Right renal pelvis (tissue), 4 donors: ENCODE data around the gene COMP. TPM values are rescaled to one million over a fixed set of nuclear protein-coding genes. Genes with fewer than 3 reads are reported as not detected.

Experiments used
- DNase-seq, 4 donors: peaks; one replicate each; pipeline ENCODE4 v3.0.0-alpha.2; 2013; ENCODE audit warnings: low read depth in 4 of 4, low spot score in 3 of 4, missing footprints in 1 of 4
- polyA plus RNA-seq, 4 donors: library from polyadenylated mRNA; unstranded; fragments of 120-200 nt; gene quantifications; one replicate each; pipeline ENCODE4 v1.2.1, GENCODE V29; 2013; ENCODE audit not compliant: insufficient read length in 4 of 4

COMP gene
- polyA plus RNA-seq, 4 donors: 0.07 to 0.21 (median 0.11) TPM

DNA sequence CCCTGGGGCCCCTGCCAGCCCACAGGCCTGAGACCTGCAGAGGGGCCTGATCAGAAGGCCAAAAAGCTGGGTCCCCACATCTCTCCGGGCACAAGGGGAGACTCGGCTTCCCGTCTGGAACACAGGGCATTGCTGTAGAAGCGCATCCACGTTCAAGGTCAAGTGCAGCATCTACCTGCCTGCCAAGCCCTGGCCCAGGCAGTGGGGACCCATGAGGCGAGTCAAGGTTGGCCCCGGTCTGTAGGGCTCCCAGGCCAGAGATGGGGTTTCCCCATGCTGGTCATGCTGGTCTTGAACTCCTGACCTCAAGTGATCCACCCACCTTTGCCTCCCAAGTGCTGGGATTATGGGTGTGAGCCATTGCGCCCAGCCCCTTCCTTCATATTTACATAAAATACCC, 13.5 kb upstream of the COMP start:
- no peak for DNase-seq

DNA sequence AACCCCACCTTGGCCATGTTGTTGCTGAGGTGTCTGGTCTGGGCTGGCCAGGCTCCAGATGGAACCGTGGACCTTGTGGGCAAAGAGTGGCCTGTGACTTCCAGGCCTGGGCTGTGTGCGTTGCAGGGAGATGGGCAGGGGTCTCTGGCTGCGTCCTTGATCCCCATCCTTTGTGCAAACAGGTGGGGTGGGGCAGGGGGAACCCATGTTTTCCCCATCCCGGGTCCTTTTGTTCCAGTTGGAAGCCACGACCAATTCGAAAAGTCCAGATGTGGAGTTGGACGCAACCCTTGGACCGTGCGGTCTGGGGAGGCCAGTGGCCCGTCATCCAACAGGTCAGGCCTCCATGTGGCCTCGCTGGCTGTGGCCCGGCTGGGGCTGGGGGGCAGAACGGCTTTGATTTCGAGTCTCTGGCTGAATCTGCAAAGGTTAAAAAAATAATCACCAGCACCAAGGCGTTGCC, 13.1 kb upstream of the COMP start:
- DNase-seq: no peak

DNA sequence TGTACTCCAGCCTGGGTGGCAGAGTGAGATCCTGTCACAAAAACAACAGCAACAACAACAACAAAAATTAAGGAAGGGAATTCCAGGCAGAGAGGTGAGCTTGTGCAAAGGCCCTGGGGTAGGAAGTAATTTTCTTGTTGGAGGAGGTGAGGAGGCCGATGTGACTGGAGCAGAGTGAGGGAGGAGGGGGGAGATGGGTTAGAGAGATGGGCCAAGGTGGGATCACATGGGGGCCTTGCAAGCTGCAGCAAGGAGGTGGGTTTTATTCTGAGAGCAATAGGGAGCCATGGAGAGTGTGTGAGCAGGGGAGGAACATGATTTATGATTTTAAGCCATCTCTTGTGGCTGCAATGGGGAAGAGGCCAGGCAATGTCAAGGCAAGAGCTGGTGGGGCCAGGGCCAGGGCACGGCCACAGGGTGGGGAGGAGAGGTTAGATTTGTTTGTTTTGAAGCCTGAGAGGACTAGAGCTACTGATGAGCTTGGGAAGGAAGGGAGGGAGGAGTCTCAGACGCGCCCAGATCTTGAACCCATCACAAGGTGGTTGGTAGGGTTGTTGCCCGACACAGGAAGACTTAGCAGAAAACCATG, 12.5 kb upstream of the COMP start:
- no peak for DNase-seq

- no peak for DNase-seq
Observed at GRCh38 chr19:18802354-18802753, 11.2 kb upstream of the COMP start.

DNA sequence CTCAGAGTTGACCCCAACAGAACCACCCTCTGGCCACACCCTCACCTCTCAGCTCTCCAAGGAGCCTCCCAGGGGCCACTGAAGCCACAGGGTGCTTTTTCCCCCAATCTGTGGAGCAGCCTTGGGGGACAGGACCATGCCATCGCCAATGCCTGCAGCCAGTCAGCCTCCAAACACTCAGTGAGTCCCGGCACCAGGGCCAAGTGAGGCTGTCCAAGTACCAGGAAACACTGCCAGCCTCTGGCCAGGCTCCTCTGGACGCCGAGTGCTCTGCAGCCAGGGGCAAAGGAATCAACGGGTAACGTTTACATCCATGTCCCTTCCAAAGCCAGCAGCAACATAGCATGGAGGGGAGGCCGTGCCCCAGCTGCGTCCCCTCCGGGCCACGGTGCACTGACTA, 9.5 kb upstream of the COMP start:
- DNase-seq: no peak

DNA sequence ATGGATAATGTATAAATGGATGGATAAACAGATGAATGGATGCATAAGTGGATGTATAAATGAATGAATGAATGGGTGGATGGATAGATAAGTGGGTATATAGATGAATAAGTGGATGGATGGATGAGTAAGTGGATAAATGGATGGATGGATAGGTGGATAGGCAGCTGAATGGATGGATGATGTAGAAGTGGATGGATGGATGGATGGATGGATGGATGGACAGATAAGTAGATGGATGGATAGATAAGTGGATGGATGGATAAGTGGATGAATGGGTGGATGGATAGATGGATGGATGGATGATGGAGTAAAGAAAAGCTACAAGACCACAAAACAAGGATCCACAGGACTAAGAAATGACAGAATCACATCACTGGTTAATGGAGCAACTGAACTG, 9.0 kb upstream of the COMP start:
- no peak for DNase-seq

DNA sequence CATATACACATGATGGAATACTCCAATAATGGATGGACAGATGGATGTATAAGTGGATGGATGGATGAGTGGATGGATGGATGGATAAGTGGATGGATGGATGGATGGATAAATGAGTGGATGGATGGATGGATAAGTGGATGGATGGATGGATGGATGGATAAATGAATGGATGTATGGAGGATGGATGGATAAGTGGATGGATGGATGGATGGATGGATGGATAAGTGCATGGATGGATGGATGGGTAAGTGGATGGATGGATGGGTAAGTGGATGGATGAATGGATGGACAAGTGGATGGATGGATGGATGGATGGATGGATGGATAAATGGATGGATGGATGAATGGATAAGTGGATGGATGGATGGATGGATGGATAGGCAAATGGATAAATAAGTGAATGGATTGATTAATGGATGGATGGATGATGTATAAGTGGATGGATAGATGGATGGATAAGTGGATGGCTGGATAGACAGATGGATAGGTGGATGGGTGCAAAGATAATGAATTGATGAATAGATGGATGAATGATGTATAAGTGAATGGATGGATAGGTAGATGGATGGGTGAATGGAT, 8.4 kb upstream of the COMP start:
- no peak for DNase-seq

DNA sequence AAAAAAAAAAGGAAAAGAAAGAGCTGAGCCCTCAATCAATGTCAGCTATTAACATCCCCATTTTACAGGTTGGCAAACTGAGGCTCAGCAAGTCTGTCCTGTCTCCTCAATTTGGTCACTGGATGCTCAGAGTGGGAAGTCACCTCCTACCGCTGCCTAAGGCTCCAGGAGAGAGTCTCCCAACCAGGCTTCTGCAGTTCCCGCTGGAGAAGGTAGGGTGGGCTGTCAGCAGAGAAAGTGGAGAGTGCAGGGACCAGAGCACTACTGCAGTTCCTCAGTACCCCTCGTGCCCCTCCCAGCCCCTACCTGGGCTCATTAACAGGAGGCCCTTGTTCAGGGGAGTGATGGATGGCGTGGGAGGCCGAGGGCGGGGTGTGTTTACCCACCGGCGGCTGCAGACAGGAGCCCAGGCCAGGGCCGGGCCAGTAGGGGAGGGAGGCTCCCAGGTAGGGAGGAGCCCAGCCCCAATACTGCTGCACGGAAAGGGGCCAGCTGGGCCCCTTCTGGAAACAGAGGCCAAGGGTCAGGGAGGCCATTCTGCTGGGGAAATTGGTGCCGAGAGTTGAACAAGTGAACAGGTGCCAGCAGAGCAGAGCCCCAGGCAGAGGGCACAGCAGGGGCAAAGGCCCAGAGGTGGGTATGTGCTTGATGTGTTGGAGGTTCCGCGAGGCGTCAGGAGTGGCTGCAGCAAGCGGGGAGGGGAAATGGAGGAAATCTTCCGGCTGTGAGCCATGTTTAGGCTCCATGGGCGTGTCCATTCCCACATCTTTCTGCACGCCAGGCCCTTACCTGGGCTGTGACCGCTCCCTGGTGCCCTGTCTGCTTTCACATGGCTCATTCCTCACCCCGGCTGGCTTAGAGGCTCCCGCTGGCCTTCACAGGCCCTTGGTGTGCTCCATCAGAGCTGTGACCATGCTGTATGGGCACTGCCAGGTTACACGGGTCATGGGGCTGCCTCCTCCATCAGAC, 7.6 kb upstream of the COMP start:
- DNase-seq: no peak

- no peak for DNase-seq
Observed at GRCh38 chr19:18796239-18796638, 5.1 kb upstream of the COMP start.

- no peak for DNase-seq
Observed at GRCh38 chr19:18795540-18795939, 4.4 kb upstream of the COMP start.

DNA sequence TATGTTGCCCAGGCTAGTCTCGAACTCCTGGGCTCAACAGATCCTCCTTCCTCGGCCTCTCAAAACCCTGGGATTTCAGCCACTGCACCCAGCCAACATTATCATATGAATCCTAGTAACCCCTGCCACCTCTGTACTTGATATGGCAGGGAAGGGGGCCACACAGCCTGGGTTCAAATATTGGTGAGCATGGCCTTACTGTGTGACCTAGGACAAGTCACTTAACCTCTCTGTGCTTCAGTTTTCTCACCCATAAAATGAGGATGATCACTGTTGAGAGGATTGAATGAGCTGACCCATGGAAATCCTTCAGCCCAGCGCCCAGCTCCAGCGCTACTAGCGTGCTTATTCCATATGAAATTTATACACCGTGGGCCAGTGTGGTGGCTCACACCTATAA, 3.6 kb upstream of the COMP start:
- no peak for DNase-seq

GRCh38 chr19:18794029-18794313, 2.9 kb upstream of the COMP start:
- DNase-seq: no peak

GRCh38 chr19:18793144-18794028, 2.3 kb upstream of the COMP start:
- no peak for DNase-seq

DNA sequence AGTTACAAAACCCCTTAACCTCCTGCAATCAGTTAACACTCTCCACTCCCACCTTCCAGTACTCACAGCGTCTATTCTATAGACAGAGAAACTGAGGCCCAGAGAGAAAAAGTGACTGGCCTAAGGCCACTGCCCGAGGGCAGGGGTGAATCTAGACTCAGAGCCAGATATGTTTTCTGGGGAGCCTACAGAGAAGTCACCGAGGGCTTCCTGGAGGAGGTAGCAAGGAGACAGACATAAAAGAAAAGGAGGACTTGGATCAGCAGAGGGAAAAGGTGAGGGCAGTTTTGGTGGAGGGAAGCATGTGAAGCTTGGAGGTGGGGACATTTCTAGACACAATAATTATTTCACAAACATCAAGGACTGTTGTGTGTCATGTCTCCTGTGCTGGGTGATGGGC, 1.6 kb upstream of the COMP start:
- no peak for DNase-seq

- no peak for DNase-seq
Observed at GRCh38 chr19:18791315-18791678, 192 bp upstream of the COMP start.

- DNase-seq: no peak
Observed at GRCh38 chr19:18789883-18790565, 1.1 kb downstream of the COMP start.

DNA sequence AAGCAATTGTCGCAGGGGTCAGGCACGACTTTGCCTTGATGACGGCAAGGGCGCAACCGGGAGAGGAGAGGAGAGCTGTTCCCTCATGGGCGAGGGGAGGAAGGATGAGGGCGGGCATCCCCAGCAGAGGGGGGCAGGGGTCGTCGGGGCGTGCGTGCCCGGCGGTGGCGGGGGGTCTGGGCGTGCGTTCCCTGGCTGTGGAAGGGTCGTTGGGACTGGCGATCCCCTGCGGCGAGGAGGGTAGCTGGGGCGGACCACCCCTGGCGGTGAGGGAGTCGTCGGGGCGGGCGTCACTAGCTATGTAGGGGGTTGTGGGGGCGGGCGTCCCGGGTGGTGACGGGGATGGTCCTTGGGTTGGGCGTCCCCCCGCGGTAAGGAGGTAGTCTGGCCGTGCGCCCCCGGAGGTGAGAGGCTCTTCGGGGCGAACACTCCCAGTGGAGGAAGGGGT, 1.7 kb downstream of the COMP start:
- no peak for DNase-seq

- DNase-seq: no peak
Observed at GRCh38 chr19:18788529-18789421, 2.3 kb downstream of the COMP start.
